ENCODE data around the gene SNTG2.

GRCh38 chr2:1308678-1309077 lies 358.0 kb downstream of the SNTG2 start:
- TF ChIP-seq POLR2AphosphoS5 (IDR thresholded peaks at IDR 0.05; ENCODE audit: borderline replicate concordance, low read depth, low read length) (no peak), EZH2 (IDR thresholded peaks at IDR 0.05) (no peak), FOXP2 (optimal IDR thresholded peaks at IDR 0.05; ENCODE audit: control extremely low read depth, extremely low read length, insufficient read depth) (no peak)
